T-cell (primary cell): ENCODE measurements around the gene MGA. TPM values are rescaled to one million over a fixed set of nuclear protein-coding genes. Genes with fewer than 3 reads are reported as not detected.

Experiments
- ATAC-seq, 4 experiments: fragments of 200-7000 bp in 3 of 4; fragments of 150-1000 bp in 1 of 4; cut with Tn5 transposase; replicated peaks in 1 of 4; 1 replicate in 3 of 4; 2 replicates in 1 of 4; pipeline ENCODE4 v1.10.0; 2021; ENCODE audit warnings: moderate library complexity in 3 of 4, mild to moderate bottlenecking in 2 of 4, moderate number of reproducible peaks in 1 of 4
- CTCF ChIA-PET, 2 donors: fragments of 300-600 bp; sonication (Branson Sonifier 250); formaldehyde crosslinking; loops; one replicate each; lab custom pipeline; 2022; ENCODE audit warnings: antibody characterized with exemption in 2 of 2; lab: Charles Lee
- POLR2A ChIA-PET, 2 donors: fragments of 300-600 bp; sonication (Branson Sonifier 250); formaldehyde crosslinking; loops; one replicate each; lab custom pipeline; 2022; ENCODE audit warnings: antibody characterized with exemption in 2 of 2; lab: Charles Lee
- DNase-seq, 35 experiments: peaks; one replicate each; pipeline versions ENCODE4 v3.0.0 to v3.0.0-alpha.2; 2013 to 2023
- H3K27ac ChIP-seq: one replicate; pipeline ENCODE4 v1.5.1; 2013; ENCODE audit warnings: low read length
- H3K27me3 ChIP-seq, 2 experiments: replicated peaks in 1 of 2; 1 replicate in 1 of 2; 2 replicates in 1 of 2; pipeline versions ENCODE4 v1.6.1 to v1.7.0; 2013; ENCODE audit warnings: low read length in 1 of 2, mixed read lengths in 1 of 2; ENCODE audit not compliant: control insufficient read depth in 2 of 2, insufficient read depth in 2 of 2; ENCODE audit errors: extremely low read depth in 1 of 2
- H3K36me3 ChIP-seq, 2 donors: 1 replicate in 1 of 2; 2 replicates in 1 of 2; pipeline versions ENCODE4 v1.6.1 to v1.7.0; 2013; ENCODE audit warnings: low read length in 1 of 2; ENCODE audit not compliant: control insufficient read depth in 2 of 2, insufficient read depth in 1 of 2; ENCODE audit errors: extremely low read depth in 1 of 2
- H3K4me1 ChIP-seq, 2 experiments: 1 replicate in 1 of 2; 2 replicates in 1 of 2; pipeline versions ENCODE4 v1.6.1 to v1.7.0; 2013; ENCODE audit warnings: low read length in 2 of 2, mixed read lengths in 1 of 2; ENCODE audit not compliant: insufficient read depth in 2 of 2, control insufficient read depth in 1 of 2; ENCODE audit errors: extremely low read depth in 1 of 2
- H3K4me3 ChIP-seq, 2 donors: 1 replicate in 1 of 2; 2 replicates in 1 of 2; pipeline versions ENCODE4 v1.5.1 to v1.7.0; 2013; ENCODE audit warnings: mild to moderate bottlenecking in 2 of 2, low read length in 1 of 2, moderate library complexity in 1 of 2; ENCODE audit not compliant: control insufficient read depth in 1 of 2; ENCODE audit errors: extremely low read depth in 1 of 2
- H3K9me3 ChIP-seq: 2 replicates; pipeline ENCODE4 v1.7.0; 2013
- H3K27ac Mint-ChIP-seq, 2 donors: one replicate each; pipeline ENCODE4 v1.8.0; 2020 to 2021; ENCODE audit warnings: mild to moderate bottlenecking in 2 of 2, mixed read lengths in 2 of 2
- H3K27me3 Mint-ChIP-seq, 2 donors: one replicate each; pipeline ENCODE4 v1.8.0; 2021 to 2022; ENCODE audit warnings: mixed read lengths in 2 of 2
- H3K36me3 Mint-ChIP-seq: one replicate; pipeline ENCODE4 v1.8.0; 2021; ENCODE audit warnings: mixed read lengths
- H3K4me1 Mint-ChIP-seq, 3 donors: one replicate each; pipeline ENCODE4 v1.8.0; 2020 to 2022; ENCODE audit warnings: mixed read lengths in 3 of 3, mild to moderate bottlenecking in 1 of 3
- H3K4me3 Mint-ChIP-seq, 3 donors: one replicate each; pipeline ENCODE4 v1.8.0; 2020 to 2022; ENCODE audit warnings: mild to moderate bottlenecking in 3 of 3, mixed read lengths in 3 of 3, moderate library complexity in 3 of 3
- H3K9me3 Mint-ChIP-seq, 3 donors: one replicate each; pipeline ENCODE4 v1.8.0; 2020 to 2022; ENCODE audit warnings: mixed read lengths in 3 of 3
- WGBS: methylation state at CpG from one replicate; pipeline ENCODE4 v1.1.5; 2013; ENCODE audit warnings: missing lambda C conversion rate; ENCODE audit not compliant: insufficient coverage; 5-methylcytosine and 5-hydroxymethylcytosine counted together
- total RNA-seq, 35 experiments: library from RNA in 6 of 35; stranded (reverse) in 6 of 35; fragments of 120-200 nt in 1 of 35; gene quantifications; one replicate each; pipeline versions ENCODE4 v1.2.1 to v1.2.4 and lab custom pipeline; 2013 to 2026

The MGA gene
- total RNA-seq, 5 donors from 2014 or later (not counting 1 experiment from before 2014, with no cell fraction given): 49.7 to 58.7 (median 54.7) TPM

DNA sequence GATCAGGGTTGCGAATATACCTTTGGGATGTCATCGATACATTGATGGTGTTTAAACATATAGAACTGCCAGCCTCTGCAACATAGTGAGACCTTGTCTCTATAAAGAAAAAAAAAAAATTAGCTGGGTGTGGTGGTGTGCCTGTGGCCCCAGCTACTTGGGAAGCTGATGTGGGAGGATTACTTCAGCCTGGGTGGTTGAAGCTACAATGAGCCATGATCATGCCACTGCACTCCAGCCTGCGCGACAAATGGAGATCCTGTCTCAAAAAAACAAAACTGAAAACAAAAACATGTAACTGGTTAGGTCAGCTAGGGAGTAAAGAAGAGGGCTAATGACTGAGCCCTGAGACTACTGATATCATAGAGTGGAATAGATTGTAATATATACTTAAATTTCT lies 30.7 kb upstream of the MGA start:
- no peak for ATAC-seq
- WGBS: no CpG with 5 or more reads among the region's 4 CpGs
- Histone ChIP-seq H3K36me3 (no peaks in the 10 kb centered on the region), H3K4me1 (no peaks in the 10 kb centered on the region), H3K27me3 (no peaks in the 10 kb centered on the region), H3K4me3 (no peak overlapping the region), H3K27ac (no peak overlapping the region), H3K9me3 (no peaks in the 10 kb centered on the region)
- Mint-ChIP-seq H3K27ac (no peak overlapping the region), H3K9me3 (no peaks in the 10 kb centered on the region), H3K4me1 (peaks cover 5 to 19% (median 9%) of the 10 kb centered on the region in 3 donors), H3K36me3 (no peaks in the 10 kb centered on the region), H3K27me3 (no peaks in the 10 kb centered on the region), H3K4me3 (no peak overlapping the region)
- no peak for DNase-seq
- ChIA-PET POLR2A (no interaction called here), CTCF (interaction anchor here in 1 of 2 donors (0.7 to 1.0 kb wide), 2 partner anchors 35 to 47 kb away, joined by 3 to 4 read pairs; no protein-coding TSS in a partner anchor)

DNA sequence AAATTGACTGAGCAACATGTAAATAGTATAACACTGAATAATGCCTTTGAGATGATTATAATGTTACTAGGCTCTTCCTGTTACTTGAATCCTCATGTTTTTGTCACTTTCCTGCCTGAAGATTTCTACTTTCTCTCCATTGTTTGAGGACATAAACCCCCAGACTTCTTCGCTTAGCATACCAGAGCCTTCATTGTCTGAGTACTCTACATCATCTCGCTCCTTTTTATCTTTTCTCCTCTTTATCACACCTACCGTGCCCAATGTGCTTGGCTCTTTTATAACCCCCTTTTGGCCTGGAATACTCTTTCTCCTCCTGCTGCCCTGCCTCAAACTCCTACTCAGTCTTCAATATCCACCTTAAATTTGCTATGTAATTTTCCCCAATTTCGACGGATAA lies 30.3 kb upstream of the MGA start:
- Mint-ChIP-seq H3K9me3 (no peaks in the 10 kb centered on the region), H3K4me3 (no peak overlapping the region), H3K4me1 (peaks cover 5 to 22% (median 12%) of the 10 kb centered on the region in 3 donors), H3K27ac (no peak overlapping the region), H3K36me3 (no peaks in the 10 kb centered on the region), H3K27me3 (no peaks in the 10 kb centered on the region)
- no peaks in the 10 kb centered on the region for H3K9me3 ChIP-seq
- H3K4me1 ChIP-seq: no peaks in the 10 kb centered on the region
- CTCF ChIA-PET: interaction anchor here in 1 of 2 donors (1.0 kb wide), 1 partner anchor 35 kb away, joined by 4 read pairs; no protein-coding TSS in a partner anchor
- H3K27me3 ChIP-seq: no peaks in the 10 kb centered on the region
- no peaks in the 10 kb centered on the region for H3K36me3 ChIP-seq
- WGBS: 100% methylated on average over 3 of the region's 5 CpGs
- no peak overlapping the region for H3K4me3 ChIP-seq
- H3K27ac ChIP-seq: no peak overlapping the region
- POLR2A ChIA-PET: no interaction called here
- ATAC-seq: no peak
- no peak for DNase-seq

GRCh38 chr15:41630616-41631217 lies 29.5 kb upstream of the MGA start:
- Mint-ChIP-seq H3K27ac (no peak overlapping the region), H3K36me3 (no peaks in the 10 kb centered on the region), H3K9me3 (no peaks in the 10 kb centered on the region), H3K27me3 (no peaks in the 10 kb centered on the region), H3K4me3 (no peak overlapping the region), H3K4me1 (peaks cover 5 to 22% (median 12%) of the 10 kb centered on the region in 3 donors)
- H3K4me1 ChIP-seq: no peaks in the 10 kb centered on the region
- DNase-seq (no peak), ATAC-seq (no peak)
- H3K36me3 ChIP-seq: no peaks in the 10 kb centered on the region
- no peak overlapping the region for H3K4me3 ChIP-seq
- H3K9me3 ChIP-seq: no peaks in the 10 kb centered on the region
- H3K27ac ChIP-seq: no peak overlapping the region
- CTCF ChIA-PET: no interaction called here
- POLR2A ChIA-PET: no interaction called here
- no peaks in the 10 kb centered on the region for H3K27me3 ChIP-seq
- WGBS: no CpG with 5 or more reads among the region's 3 CpGs

DNA sequence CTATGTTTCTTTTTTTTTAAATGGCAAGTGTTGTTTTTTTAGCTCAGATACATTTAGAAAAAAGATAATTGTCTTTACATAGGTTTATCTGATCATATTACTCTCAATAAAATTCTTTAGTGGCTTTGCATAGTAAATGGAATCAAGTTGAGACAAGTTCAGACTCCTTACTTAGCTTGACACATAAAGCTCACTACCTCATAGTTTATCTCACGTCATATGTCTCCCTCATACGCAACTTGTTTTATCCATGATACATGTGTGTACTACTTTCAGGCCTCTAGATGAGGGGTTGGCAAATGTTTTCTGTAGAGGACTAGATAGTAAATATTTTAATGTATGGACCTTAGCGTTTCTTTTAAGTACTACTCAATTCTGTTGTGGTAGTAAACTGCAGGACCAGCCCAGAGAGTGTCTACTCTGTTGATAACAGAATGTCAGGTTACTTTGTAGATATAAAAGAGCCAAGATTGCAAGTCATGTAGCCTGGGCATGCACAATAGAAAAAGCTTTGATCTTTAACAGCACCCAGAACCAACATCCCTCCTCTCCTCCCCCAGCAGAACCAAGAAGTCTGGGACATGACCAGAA lies 28.2 kb upstream of the MGA start:
- CTCF ChIA-PET: no interaction called here
- H3K4me1 Mint-ChIP-seq: peaks cover 5 to 22% (median 12%) of the 10 kb centered on the region in 3 donors
- no peaks in the 10 kb centered on the region for H3K27me3 Mint-ChIP-seq

GRCh38 chr15:41633609-41634008 lies 26.6 kb upstream of the MGA start:
- Mint-ChIP-seq H3K27ac (no peak overlapping the region), H3K36me3 (no peaks in the 10 kb centered on the region), H3K9me3 (no peaks in the 10 kb centered on the region), H3K4me3 (no peak overlapping the region), H3K27me3 (no peaks in the 10 kb centered on the region), H3K4me1 (peaks cover 5 to 22% (median 12%) of the 10 kb centered on the region in 3 donors)
- no peaks in the 10 kb centered on the region for H3K4me1 ChIP-seq
- no peak overlapping the region for H3K27ac ChIP-seq
- CTCF ChIA-PET: no interaction called here
- no peaks in the 10 kb centered on the region for H3K9me3 ChIP-seq
- H3K4me3 ChIP-seq: no peak overlapping the region
- no peaks in the 10 kb centered on the region for H3K36me3 ChIP-seq
- DNase-seq: no peak
- 100% methylated on average over 1 of the region's 4 CpGs for WGBS
- POLR2A ChIA-PET: no interaction called here
- no peaks in the 10 kb centered on the region for H3K27me3 ChIP-seq
- ATAC-seq: no peak

More for the DNA sequence above, 28.2 kb upstream of the MGA start:
- Mint-ChIP-seq H3K4me3 (no peak overlapping the region), H3K27ac (no peak overlapping the region), H3K36me3 (no peaks in the 10 kb centered on the region), H3K9me3 (no peaks in the 10 kb centered on the region)
- DNase-seq (no peak), ATAC-seq (no peak)
- Histone ChIP-seq H3K27ac (no peak overlapping the region), H3K9me3 (no peaks in the 10 kb centered on the region), H3K36me3 (no peaks in the 10 kb centered on the region), H3K4me3 (no peak overlapping the region), H3K4me1 (no peaks in the 10 kb centered on the region), H3K27me3 (no peaks in the 10 kb centered on the region)
- WGBS: no CpG with 5 or more reads among the region's 3 CpGs
- POLR2A ChIA-PET: no interaction called here

GRCh38 chr15:41634072-41634626 lies 26.1 kb upstream of the MGA start:
- Mint-ChIP-seq H3K4me3 (no peak overlapping the region), H3K9me3 (no peaks in the 10 kb centered on the region), H3K27ac (no peak overlapping the region), H3K4me1 (peaks cover 5 to 19% (median 10%) of the 10 kb centered on the region in 3 donors), H3K27me3 (no peaks in the 10 kb centered on the region), H3K36me3 (no peaks in the 10 kb centered on the region)
- no peak overlapping the region for H3K27ac ChIP-seq
- H3K36me3 ChIP-seq: no peaks in the 10 kb centered on the region
- DNase-seq (no peak), ATAC-seq (no peak)
- H3K27me3 ChIP-seq: no peaks in the 10 kb centered on the region
- ChIA-PET CTCF (no interaction called here), POLR2A (no interaction called here)
- no peaks in the 10 kb centered on the region for H3K4me1 ChIP-seq
- no CpG with 5 or more reads among the region's 1 CpG for WGBS
- no peak overlapping the region for H3K4me3 ChIP-seq
- no peaks in the 10 kb centered on the region for H3K9me3 ChIP-seq
